ENCODE results near the gene LCT. TPM values are rescaled to one million over a fixed set of nuclear protein-coding genes. Genes with fewer than 3 reads are reported as not detected.
"Not testable (repeated sequence)": the region's sequence is repeated elsewhere in the genome, so short reads cannot be mapped to it uniquely, and the experiment has no call there.

LCT gene
- total RNA-seq, 2 donors from 2014 or later, result 0.33 to 0.50 TPM

GRCh38 chr2:135798762-135799161 lies 38.2 kb downstream of the LCT start:
- peaks cover 7% of the 10 kb centered on the region for H3K36me3 Mint-ChIP-seq
- peaks cover 3 to 9% of the 10 kb centered on the region in 2 donors for H3K4me1 Mint-ChIP-seq (ENCODE audit: low read depth in 2 of 2)
- no peak overlapping the region for H3K27ac Mint-ChIP-seq
- H3K4me3 Mint-ChIP-seq, result no peak overlapping the region
- ATAC-seq (no peak), DNase-seq (ENCODE audit: low spot score) (no peak)
- peaks cover 3% of the 10 kb centered on the region for H3K9me3 Mint-ChIP-seq
- peaks cover 0 to 4% of the 10 kb centered on the region in 2 donors for H3K27me3 Mint-ChIP-seq

- Mint-ChIP-seq H3K27ac (no peak overlapping the region), H3K4me3 (no peak overlapping the region), H3K9me3 (peaks cover 3% of the 10 kb centered on the region), H3K4me1 (ENCODE audit: low read depth in 2 of 2) (peaks cover 3 to 9% of the 10 kb centered on the region in 2 donors), H3K36me3 (peaks cover 7% of the 10 kb centered on the region), H3K27me3 (peaks cover 0 to 4% of the 10 kb centered on the region in 2 donors)
- no peak for ATAC-seq
- DNase-seq (ENCODE audit: low spot score), result no peak
Measured at GRCh38 chr2:135798275-135798705, 38.7 kb downstream of the LCT start.

GRCh38 chr2:135797497-135798274 lies 39.3 kb downstream of the LCT start:
- peaks cover 3% of the 10 kb centered on the region for H3K9me3 Mint-ChIP-seq
- peak; percentile 73 to 82 for ATAC-seq
- H3K36me3 Mint-ChIP-seq, result peaks cover 7% of the 10 kb centered on the region
- no peak overlapping the region for H3K4me3 Mint-ChIP-seq
- no peak overlapping the region for H3K27ac Mint-ChIP-seq
- peaks cover 0 to 4% of the 10 kb centered on the region in 2 donors for H3K27me3 Mint-ChIP-seq
- peak; percentile 82 for DNase-seq (ENCODE audit: low spot score)
- peaks cover 7 to 15% of the 10 kb centered on the region in 2 donors for H3K4me1 Mint-ChIP-seq (ENCODE audit: low read depth in 2 of 2)

- H3K36me3 Mint-ChIP-seq, result peaks cover 7% of the 10 kb centered on the region
- ATAC-seq (no peak), DNase-seq (ENCODE audit: low spot score) (no peak)
- H3K4me1 Mint-ChIP-seq (ENCODE audit: low read depth in 2 of 2), result peaks cover 17 to 25% of the 10 kb centered on the region in 2 donors
- H3K27ac Mint-ChIP-seq, result no peak overlapping the region
- no peak overlapping the region for H3K4me3 Mint-ChIP-seq
- H3K9me3 Mint-ChIP-seq, result no peaks in the 10 kb centered on the region
- H3K27me3 Mint-ChIP-seq, result peaks cover 0 to 4% of the 10 kb centered on the region in 2 donors
Measured at GRCh38 chr2:135796606-135797005, 40.4 kb downstream of the LCT start.

GRCh38 chr2:135795641-135796040 lies 41.3 kb downstream of the LCT start:
- H3K36me3 Mint-ChIP-seq; ATAC-seq; H3K9me3 Mint-ChIP-seq; DNase-seq (ENCODE audit: low spot score); H3K27ac Mint-ChIP-seq; H3K4me3 Mint-ChIP-seq; H3K27me3 Mint-ChIP-seq: not testable (repeated sequence)
- H3K4me1 Mint-ChIP-seq (ENCODE audit: low read depth in 2 of 2), result peaks cover 24 to 30% of the 10 kb centered on the region in 2 donors

GRCh38 chr2:135792401-135793150 lies 44.4 kb downstream of the LCT start:
- DNase-seq (ENCODE audit: low spot score) (no peak), ATAC-seq (peak; percentile 68 to 75)
- Mint-ChIP-seq H3K27me3 (peaks cover 0 to 4% of the 10 kb centered on the region in 2 donors), H3K4me1 (ENCODE audit: low read depth in 2 of 2) (peaks cover 23 to 27% of the 10 kb centered on the region in 2 donors), H3K9me3 (no peaks in the 10 kb centered on the region), H3K27ac (peak overlapping the region in 1 of 2 donors; percentile 16), H3K4me3 (no peak overlapping the region), H3K36me3 (no peaks in the 10 kb centered on the region)

- Mint-ChIP-seq H3K36me3 (no peaks in the 10 kb centered on the region), H3K4me3 (peak overlapping the region; percentile 26), H3K27ac (peak overlapping the region in 1 of 2 donors; percentile 16), H3K9me3 (no peaks in the 10 kb centered on the region), H3K4me1 (ENCODE audit: low read depth in 2 of 2) (peaks cover 21 to 24% of the 10 kb centered on the region in 2 donors), H3K27me3 (peaks cover 0 to 4% of the 10 kb centered on the region in 2 donors)
- ATAC-seq, result no peak
- no peak for DNase-seq (ENCODE audit: low spot score)
Measured at GRCh38 chr2:135791418-135792190, 45.4 kb downstream of the LCT start.

GRCh38 chr2:135790423-135790822 lies 46.6 kb downstream of the LCT start:
- Mint-ChIP-seq H3K27me3 (peaks cover 0 to 4% of the 10 kb centered on the region in 2 donors), H3K27ac (no peak overlapping the region), H3K4me1 (ENCODE audit: low read depth in 2 of 2) (peaks cover 21 to 24% of the 10 kb centered on the region in 2 donors), H3K9me3 (no peaks in the 10 kb centered on the region), H3K36me3 (peaks cover 7% of the 10 kb centered on the region), H3K4me3 (no peak overlapping the region)
- no peak for DNase-seq (ENCODE audit: low spot score)
- no peak for ATAC-seq

GRCh38 chr2:135786823-135787222 lies 50.2 kb downstream of the LCT start:
- no peak overlapping the region for H3K27ac Mint-ChIP-seq
- no peaks in the 10 kb centered on the region for H3K9me3 Mint-ChIP-seq
- H3K27me3 Mint-ChIP-seq, result no peaks in the 10 kb centered on the region
- H3K4me3 Mint-ChIP-seq, result no peak overlapping the region
- no peak for DNase-seq (ENCODE audit: low spot score)
- no peak for ATAC-seq
- H3K4me1 Mint-ChIP-seq (ENCODE audit: low read depth in 2 of 2), result peaks cover 6 to 9% of the 10 kb centered on the region in 2 donors
- peaks cover 31% of the 10 kb centered on the region for H3K36me3 Mint-ChIP-seq

- no peak overlapping the region for H3K27ac Mint-ChIP-seq
- peaks cover 43% of the 10 kb centered on the region for H3K36me3 Mint-ChIP-seq
- H3K4me3 Mint-ChIP-seq, result no peak overlapping the region
- DNase-seq (ENCODE audit: low spot score), result no peak
- H3K9me3 Mint-ChIP-seq, result no peaks in the 10 kb centered on the region
- no peaks in the 10 kb centered on the region for H3K4me1 Mint-ChIP-seq (ENCODE audit: low read depth in 2 of 2)
- H3K27me3 Mint-ChIP-seq, result no peaks in the 10 kb centered on the region
- ATAC-seq, result peak in 1 of 2 donors; percentile 27
Measured at GRCh38 chr2:135785032-135785431, 52.0 kb downstream of the LCT start.

- ATAC-seq, result no peak
- H3K4me3 Mint-ChIP-seq, result no peak overlapping the region
- no peak overlapping the region for H3K27ac Mint-ChIP-seq
- H3K9me3 Mint-ChIP-seq, result no peaks in the 10 kb centered on the region
- no peaks in the 10 kb centered on the region for H3K27me3 Mint-ChIP-seq
- peaks cover 43% of the 10 kb centered on the region for H3K36me3 Mint-ChIP-seq
- no peak for DNase-seq (ENCODE audit: low spot score)
- H3K4me1 Mint-ChIP-seq (ENCODE audit: low read depth in 2 of 2), result no peaks in the 10 kb centered on the region
Measured at GRCh38 chr2:135783439-135783838, 53.5 kb downstream of the LCT start.

GRCh38 chr2:135782231-135782630 lies 54.8 kb downstream of the LCT start:
- no peaks in the 10 kb centered on the region for H3K27me3 Mint-ChIP-seq
- H3K9me3 Mint-ChIP-seq, result no peaks in the 10 kb centered on the region
- no peaks in the 10 kb centered on the region for H3K4me1 Mint-ChIP-seq (ENCODE audit: low read depth in 2 of 2)
- no peak overlapping the region for H3K27ac Mint-ChIP-seq
- H3K36me3 Mint-ChIP-seq, result peaks cover 43% of the 10 kb centered on the region
- ATAC-seq (no peak), DNase-seq (ENCODE audit: low spot score) (no peak)
- no peak overlapping the region for H3K4me3 Mint-ChIP-seq

GRCh38 chr2:135776367-135776766 lies 60.6 kb downstream of the LCT start:
- no peak for ATAC-seq
- Mint-ChIP-seq H3K4me3 (no peak overlapping the region), H3K27ac (no peak overlapping the region), H3K27me3 (no peaks in the 10 kb centered on the region), H3K4me1 (ENCODE audit: low read depth in 2 of 2) (no peaks in the 10 kb centered on the region), H3K9me3 (no peaks in the 10 kb centered on the region), H3K36me3 (peaks cover 32% of the 10 kb centered on the region)
- no peak for DNase-seq (ENCODE audit: low spot score)

Measured in natural killer cell treated with Interleukin-12 subunit alpha and Interleukin-12 subunit beta and Interleukin-15 and Interleukin-18, amount 100 ng/mL, for 72 hours (primary cell).